Mucosa of gallbladder (tissue), 1 donor: ENCODE measurements around the gene ZNF652. TPM values are rescaled to one million over a fixed set of nuclear protein-coding genes. Genes with fewer than 3 reads are reported as not detected.
A peak's percentile ranks its signal among the peaks of the same experiment; 100 is the strongest.
"Not testable (repeated sequence)": the region's sequence is repeated elsewhere in the genome, so short reads cannot be mapped to it uniquely, and the experiment has no call there.

Experiments used
- DNase-seq: peaks from one replicate; pipeline ENCODE4 v3.0.0-alpha.2; 2020; ENCODE audit warnings: low spot score
- total RNA-seq: library from RNA; stranded (reverse); gene quantifications from one replicate; pipeline ENCODE4 v1.2.1, GENCODE V29; 2021
- donor health status: DM: no; HTN: no; CAD: no.

The ZNF652 gene
- total RNA-seq, 1 donor from 2014 or later: 67.4 TPM

- no peak for DNase-seq
Measured at GRCh38 chr17:49386373-49386772, 24.3 kb upstream of the ZNF652 start.

DNA sequence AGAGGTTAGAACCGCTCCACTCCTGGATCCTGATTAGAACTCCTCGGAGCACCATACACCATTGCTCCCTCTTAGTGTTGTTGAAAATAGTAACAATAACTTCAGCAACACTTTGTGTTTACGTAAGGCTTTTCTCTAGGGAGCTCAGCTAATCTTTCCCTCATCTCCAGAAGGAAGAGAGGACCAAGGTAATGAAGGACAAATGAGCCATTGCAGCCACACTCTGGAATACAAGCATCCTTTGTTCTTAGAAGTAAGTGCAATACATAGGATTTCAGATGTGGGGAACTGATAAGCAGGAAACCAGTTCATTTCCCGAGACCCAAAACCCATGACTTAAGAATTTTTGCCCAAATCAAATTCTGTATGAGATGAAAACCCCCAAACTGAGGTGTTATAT lies 22.9 kb upstream of the ZNF652 start:
- no peak for DNase-seq

DNA sequence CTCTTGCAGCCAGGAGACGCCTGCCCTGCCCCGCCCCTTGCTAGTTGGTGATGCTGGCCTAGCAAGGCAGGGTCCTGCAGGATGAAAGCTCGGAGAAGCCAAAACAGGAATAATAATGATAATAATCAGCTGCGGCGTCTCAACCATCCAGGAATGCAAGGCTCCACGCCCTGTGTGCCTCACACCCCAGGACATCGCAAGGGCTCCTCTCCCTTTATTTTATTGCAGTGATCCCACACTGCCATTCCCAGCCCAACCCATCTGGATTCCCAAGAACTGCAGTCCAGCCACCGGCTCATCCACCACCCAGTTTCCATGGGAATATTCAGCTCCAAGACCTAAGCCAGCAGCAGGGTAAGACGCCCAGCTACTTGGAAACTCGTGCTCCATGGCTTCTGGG lies 21.0 kb upstream of the ZNF652 start:
- DNase-seq: no peak

DNA sequence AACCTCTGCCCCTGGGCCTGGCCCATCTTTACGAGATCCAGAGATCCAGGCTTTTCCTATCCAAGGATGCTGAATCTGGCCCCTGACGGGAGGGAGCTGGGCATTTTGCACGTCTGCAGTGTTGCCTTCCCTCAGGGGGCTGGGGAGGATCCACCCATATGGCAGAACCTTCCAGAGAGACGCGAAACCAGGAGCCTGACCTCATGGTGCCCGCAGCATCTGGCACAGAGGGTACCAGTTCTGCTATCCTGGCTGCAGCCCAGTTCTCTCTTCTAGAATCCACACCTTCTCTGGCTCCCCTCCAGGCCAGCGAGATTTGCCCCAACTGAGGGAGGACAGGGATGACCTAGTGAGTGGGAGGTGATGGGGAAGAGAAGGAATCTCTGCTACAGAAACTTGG lies 20.5 kb upstream of the ZNF652 start:
- DNase-seq: no peak

DNA sequence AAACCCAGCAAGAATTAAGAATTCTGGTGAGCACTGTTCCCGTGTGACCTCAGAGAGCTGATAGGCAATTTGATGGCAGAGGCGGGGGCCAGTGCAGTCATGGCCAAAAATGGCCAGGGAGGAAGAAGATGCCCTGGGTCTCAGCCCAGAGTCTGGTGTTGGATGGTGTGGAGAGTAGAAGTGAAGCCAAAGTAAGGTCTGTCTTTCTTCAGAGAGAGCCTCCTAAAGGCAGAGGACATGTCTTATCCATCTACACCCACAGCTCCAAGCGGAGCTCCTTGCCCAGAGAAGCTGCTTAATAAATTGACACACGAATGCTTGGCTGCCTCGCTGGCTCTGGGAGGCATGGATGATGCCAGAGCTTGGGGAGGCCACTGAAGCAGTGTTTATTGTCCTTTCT lies 19.7 kb upstream of the ZNF652 start:
- no peak for DNase-seq

DNA sequence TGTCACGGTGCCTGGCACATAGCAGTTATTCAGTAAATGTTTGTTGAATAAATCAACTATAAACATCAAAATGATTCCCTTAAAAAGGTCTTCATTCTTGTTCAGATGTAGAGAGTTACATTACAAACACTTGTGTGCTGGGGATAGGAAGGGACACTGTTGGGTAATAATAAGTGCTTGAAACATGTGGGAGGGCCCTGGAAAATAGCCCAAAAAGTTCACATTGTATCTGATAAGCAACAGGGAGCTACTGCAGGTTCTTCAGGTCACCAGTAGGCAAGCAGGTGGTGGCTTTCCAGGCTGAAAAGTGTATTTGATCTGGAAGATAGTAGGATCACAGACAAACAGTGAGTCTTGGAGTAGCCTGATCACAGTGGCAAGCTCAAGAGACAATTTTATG lies 19.0 kb upstream of the ZNF652 start:
- DNase-seq: no peak

DNA sequence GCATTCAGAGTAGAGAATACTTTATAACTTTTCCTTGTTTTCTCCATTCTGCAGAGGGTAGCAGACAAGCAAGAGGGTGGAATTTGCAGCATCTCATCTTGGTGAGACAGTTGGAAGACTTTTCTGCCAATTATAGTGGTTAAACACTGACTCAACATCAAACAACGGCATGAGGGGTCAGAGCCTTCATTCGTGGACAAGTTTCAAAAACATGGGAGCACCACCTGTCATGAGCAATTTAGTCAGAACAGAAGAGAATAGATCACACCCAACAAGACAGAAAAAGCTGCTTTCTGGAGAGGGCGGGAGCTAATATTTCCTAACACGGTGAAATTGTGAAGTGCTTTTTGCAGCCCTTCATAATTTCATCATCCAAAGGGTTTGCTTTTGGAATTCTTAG lies 17.9 kb upstream of the ZNF652 start:
- DNase-seq: no peak

DNA sequence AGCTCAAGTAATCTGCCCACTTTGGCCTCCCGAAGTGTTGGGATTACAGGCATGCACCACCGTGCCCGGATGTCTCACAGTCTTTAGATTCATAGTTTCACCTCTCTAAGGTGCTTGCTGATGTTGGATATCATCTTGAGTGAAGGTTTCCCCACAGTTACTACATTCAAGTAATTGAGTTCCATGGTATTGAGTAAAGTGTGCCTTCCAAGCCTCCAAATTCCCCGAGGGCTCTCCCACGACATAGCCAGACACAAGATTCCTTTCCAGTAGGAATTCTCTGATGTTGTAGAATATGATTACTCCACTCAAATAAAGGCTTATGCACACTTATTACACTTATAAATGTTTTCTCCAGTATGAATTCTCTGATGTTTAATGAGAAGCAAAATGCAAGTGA lies 16.3 kb upstream of the ZNF652 start:
- DNase-seq: no peak

DNA sequence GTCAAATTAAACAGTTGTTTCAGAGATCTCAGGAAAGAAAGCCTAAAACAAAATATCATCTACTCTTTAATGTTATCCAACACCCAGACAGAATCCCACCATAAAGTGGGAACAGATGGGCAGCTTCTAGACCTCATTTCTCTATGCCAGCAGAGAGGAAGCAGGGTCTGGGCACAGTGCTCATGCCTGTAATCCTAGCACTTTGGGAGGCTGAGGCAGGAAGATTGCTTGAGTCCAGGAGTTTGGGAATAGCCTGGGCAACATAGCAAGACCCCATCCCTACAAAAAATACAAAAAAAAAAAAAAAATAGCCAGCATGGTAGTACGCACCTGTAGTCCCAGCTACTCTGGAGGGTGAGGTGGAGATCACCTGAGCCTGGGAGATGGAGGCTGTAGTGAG lies 13.5 kb upstream of the ZNF652 start:
- no peak for DNase-seq

- no peak for DNase-seq
Measured at GRCh38 chr17:49373115-49373514, 11.1 kb upstream of the ZNF652 start.

- DNase-seq: no peak
Measured at GRCh38 chr17:49372425-49372824, 10.4 kb upstream of the ZNF652 start.

DNA sequence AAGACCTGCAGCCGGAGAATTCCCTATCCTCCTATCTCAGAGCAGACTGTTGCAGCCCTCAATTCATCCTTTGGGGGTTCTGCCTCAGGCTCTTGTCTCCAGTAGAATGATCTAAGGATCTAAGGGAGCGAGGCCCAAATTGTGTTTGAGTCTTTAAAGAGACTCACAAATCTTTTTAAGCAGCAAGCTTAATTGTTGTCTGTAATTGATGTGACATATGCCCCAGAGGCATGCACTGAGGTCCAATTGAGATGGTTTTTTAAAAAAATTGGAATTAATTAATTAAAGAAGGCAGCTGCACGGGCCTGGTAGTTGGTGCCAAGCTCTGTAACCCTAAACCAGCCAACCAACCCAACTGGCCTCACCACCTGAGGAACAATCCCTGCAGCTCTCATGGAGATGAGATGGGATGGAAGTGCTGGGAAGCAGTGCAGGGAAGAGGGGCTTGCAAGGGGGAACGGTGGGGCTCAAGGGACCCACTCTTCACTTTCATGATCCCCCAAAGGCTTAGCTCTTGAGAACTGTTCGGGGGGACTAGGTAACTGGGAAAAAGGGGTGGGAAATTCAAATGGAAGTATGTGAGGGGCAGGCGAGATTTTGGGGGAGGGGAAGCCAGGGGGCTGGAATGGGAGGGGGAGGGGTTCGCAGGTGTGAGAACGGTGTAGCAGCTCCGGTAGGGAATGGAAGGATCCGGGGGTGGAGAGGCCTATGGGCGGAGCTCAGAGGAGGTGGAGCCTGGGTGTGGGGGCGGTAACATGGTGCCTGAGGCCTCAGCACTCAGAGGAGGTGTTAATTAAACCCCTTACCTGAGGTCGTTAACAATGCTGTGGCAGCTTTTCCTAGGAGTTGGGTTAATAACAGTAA lies 9.2 kb upstream of the ZNF652 start:
- no peak for DNase-seq

DNA sequence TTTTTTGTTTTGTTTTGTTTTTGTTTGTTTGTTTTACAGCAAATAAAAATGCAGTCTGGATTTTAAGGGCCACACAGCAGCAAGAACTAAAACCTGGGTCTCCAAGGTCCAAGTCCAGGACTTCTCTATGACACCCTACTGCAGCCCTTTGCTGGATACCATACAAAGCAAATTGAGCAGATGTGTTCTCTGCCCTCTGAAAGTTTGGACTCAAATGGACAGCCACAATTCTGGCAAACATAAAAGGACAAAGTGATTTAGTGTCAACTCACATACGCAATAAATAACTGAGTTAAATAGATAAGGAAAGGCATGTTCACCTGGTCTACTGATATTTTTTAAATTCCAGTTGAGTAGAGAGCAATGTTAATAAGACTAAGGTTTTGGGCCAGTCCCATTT lies 7.7 kb upstream of the ZNF652 start:
- DNase-seq: no peak

GRCh38 chr17:49369089-49369488 lies 7.0 kb upstream of the ZNF652 start:
- no peak for DNase-seq

DNA sequence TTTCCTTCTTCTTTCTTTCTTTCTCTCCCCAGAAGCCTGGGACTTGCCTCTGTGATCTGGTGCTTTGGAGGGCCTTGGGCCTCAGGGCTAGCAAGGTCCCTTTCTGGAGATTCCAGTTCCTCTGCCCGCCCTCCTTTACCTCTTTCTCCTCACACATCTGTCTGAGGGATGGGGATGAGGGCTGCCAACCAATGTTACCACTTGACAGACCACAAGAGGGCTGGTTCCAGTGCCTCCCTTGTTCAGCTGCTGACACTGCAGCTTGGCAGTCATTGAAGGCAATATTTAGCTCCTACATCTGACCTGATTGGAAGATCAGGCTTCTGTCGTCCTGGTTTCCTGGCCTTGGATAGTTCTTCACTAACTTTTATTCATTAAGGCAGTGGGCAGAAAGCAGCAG lies 3.6 kb upstream of the ZNF652 start:
- DNase-seq: no peak

GRCh38 chr17:49365126-49365525 lies 3.1 kb upstream of the ZNF652 start:
- DNase-seq: not testable (repeated sequence)

- no peak for DNase-seq
Measured at GRCh38 chr17:49364119-49364518, 2.1 kb upstream of the ZNF652 start.

GRCh38 chr17:49363251-49363650 lies 1.2 kb upstream of the ZNF652 start:
- DNase-seq: no peak

DNA sequence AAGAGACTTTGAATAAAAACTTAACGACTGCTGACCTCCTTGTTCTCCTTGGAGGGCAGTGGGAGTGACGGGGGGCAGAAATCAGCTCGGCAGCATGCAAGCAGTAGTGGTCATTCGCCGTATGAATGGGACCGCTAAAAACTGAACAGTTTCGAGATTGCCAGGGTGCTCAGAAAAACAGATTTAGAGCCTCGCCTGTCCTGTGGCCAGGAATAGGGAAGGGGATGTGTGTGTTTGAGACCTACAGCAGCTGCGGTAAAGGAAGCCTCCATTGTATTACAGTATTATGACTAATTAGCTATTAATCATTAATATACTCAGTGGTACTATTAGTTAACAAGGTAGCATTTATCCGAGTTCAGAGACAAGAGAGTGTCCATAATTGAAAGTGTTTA lies 670 bp upstream of the ZNF652 start:
- DNase-seq: no peak

- peak; percentile 48 for DNase-seq
Measured at GRCh38 chr17:49361129-49361901, 735 bp downstream of the ZNF652 start.

GRCh38 chr17:49360796-49361128 lies 1.3 kb downstream of the ZNF652 start:
- no peak for DNase-seq

- DNase-seq: no peak
Measured at GRCh38 chr17:49359990-49360795, 1.9 kb downstream of the ZNF652 start.
